HEK293 (cell line): Measurements from ENCODE around the gene CREBL2.

Experiments used
- ELK4 ChIP-seq: IDR thresholded peaks from 2 replicates; pipeline ENCODE4 v1.6.1; 2011; ENCODE audit warnings: mild to moderate bottlenecking, low read depth, low read length, borderline replicate concordance
- FEZF1 ChIP-seq: fragments of 450-650 bp; formaldehyde crosslinking; IDR thresholded peaks from 2 replicates; pipeline ENCODE4 v1.5.1; 2016; ENCODE audit warnings: missing biosample characterization, missing genetic modification characterization
- GLIS2 ChIP-seq: fragments of 450-650 bp; formaldehyde crosslinking; IDR thresholded peaks from 2 replicates; pipeline ENCODE4 v1.5.1; 2016; ENCODE audit warnings: missing biosample characterization, missing genetic modification characterization
- HOXC10 ChIP-seq: sonication (generic); formaldehyde crosslinking; IDR thresholded peaks from 2 replicates; pipeline ENCODE4 v1.8.1; 2023; ENCODE audit warnings: mild to moderate bottlenecking, missing genetic modification reagents
- KLF10 ChIP-seq: fragments of 450-650 bp; IDR thresholded peaks from 2 replicates; pipeline ENCODE4 v1.5.1; 2018; ENCODE audit warnings: missing biosample characterization, mild to moderate bottlenecking, missing genetic modification characterization
- KLF8 ChIP-seq: fragments of 450-650 bp; formaldehyde crosslinking; IDR thresholded peaks from 2 replicates; pipeline ENCODE4 v1.5.1; 2016; ENCODE audit warnings: missing biosample characterization, missing genetic modification characterization
- MEIS1 ChIP-seq: sonication (generic); formaldehyde crosslinking; IDR thresholded peaks from 2 replicates; pipeline ENCODE4 v1.8.1; 2022; ENCODE audit warnings: missing genetic modification reagents, mild to moderate bottlenecking, borderline replicate concordance
- SCRT2 ChIP-seq: fragments of 450-650 bp; formaldehyde crosslinking; IDR thresholded peaks from 2 replicates; pipeline ENCODE4 v1.5.1; 2016; ENCODE audit warnings: missing biosample characterization, missing genetic modification characterization
- SP2 ChIP-seq: fragments of 450-650 bp; formaldehyde crosslinking; IDR thresholded peaks from 2 replicates; pipeline ENCODE4 v1.5.1; 2016; ENCODE audit warnings: missing biosample characterization, missing genetic modification characterization
- SP7 ChIP-seq: fragments of 450-650 bp; formaldehyde crosslinking; IDR thresholded peaks from 2 replicates; pipeline ENCODE4 v1.5.1; 2016; ENCODE audit warnings: missing biosample characterization, missing genetic modification characterization
- TRIM28 ChIP-seq: IDR thresholded peaks from 2 replicates; pipeline ENCODE4 v1.6.1; 2011; ENCODE audit warnings: low read length, control low read depth, borderline replicate concordance
- YY2 ChIP-seq: fragments of 450-650 bp; formaldehyde crosslinking; IDR thresholded peaks from 2 replicates; pipeline ENCODE4 v1.5.1; 2016; ENCODE audit warnings: missing biosample characterization, missing genetic modification characterization
- ZEB2 ChIP-seq: fragments of 450-650 bp; formaldehyde crosslinking; IDR thresholded peaks from 2 replicates; pipeline ENCODE4 v1.5.1; 2016; ENCODE audit warnings: missing biosample characterization, missing genetic modification characterization
- ZFHX2 ChIP-seq: fragments of 450-650 bp; formaldehyde crosslinking; conservative IDR thresholded peaks from 2 replicates; pipeline ENCODE4 v1.5.1; 2016; ENCODE audit warnings: missing biosample characterization, missing genetic modification characterization
- ZFP37 ChIP-seq: fragments of 450-650 bp; formaldehyde crosslinking; IDR thresholded peaks from 2 replicates; pipeline ENCODE4 v1.5.1; 2016; ENCODE audit warnings: missing biosample characterization, missing genetic modification characterization
- ZNF274 ChIP-seq, 2 experiments: fragments of 200-500 bp in 1 of 2; fragments of 450-650 bp in 1 of 2; sonication (Bioruptor generic) in 1 of 2; formaldehyde crosslinking in 1 of 2; IDR thresholded peaks; 2 replicates each; pipeline versions ENCODE4 v1.5.1 to v1.6.1; 2014 to 2016; ENCODE audit warnings: borderline replicate concordance in 1 of 2, inconsistent platforms in 1 of 2, low read length in 1 of 2, missing biosample characterization in 1 of 2, missing genetic modification characterization in 1 of 2
- ZNF354C ChIP-seq: fragments of 450-650 bp; formaldehyde crosslinking; IDR thresholded peaks from 2 replicates; pipeline ENCODE4 v1.5.1; 2016; ENCODE audit warnings: missing biosample characterization, missing genetic modification characterization, low read depth, borderline replicate concordance
- ZNF362 ChIP-seq: fragments of 450-650 bp; formaldehyde crosslinking; IDR thresholded peaks from 2 replicates; pipeline ENCODE4 v1.5.1; 2016; ENCODE audit warnings: missing biosample characterization, missing genetic modification characterization
- ZNF426 ChIP-seq: fragments of 450-650 bp; formaldehyde crosslinking; IDR thresholded peaks from 2 replicates; pipeline ENCODE4 v1.5.1; 2017; ENCODE audit warnings: missing biosample characterization, missing genetic modification characterization, mild to moderate bottlenecking, inconsistent platforms, moderate library complexity
- ZNF514 ChIP-seq: fragments of 450-650 bp; formaldehyde crosslinking; IDR thresholded peaks from 2 replicates; pipeline ENCODE4 v1.5.1; 2016; ENCODE audit warnings: missing biosample characterization, missing genetic modification characterization
- ZNF549 ChIP-seq: fragments of 450-650 bp; IDR thresholded peaks from 2 replicates; pipeline ENCODE4 v1.5.1; 2018; ENCODE audit warnings: missing biosample characterization, missing genetic modification characterization, mild to moderate bottlenecking, inconsistent platforms, moderate library complexity
- ZNF610 ChIP-seq: fragments of 450-650 bp; formaldehyde crosslinking; IDR thresholded peaks from 2 replicates; pipeline ENCODE4 v1.5.1; 2016; ENCODE audit warnings: missing biosample characterization, missing genetic modification characterization, borderline replicate concordance
- ZNF645 ChIP-seq: fragments of 450-650 bp; formaldehyde crosslinking; IDR thresholded peaks from 2 replicates; pipeline ENCODE4; 2016; ENCODE audit warnings: missing biosample characterization, missing genetic modification characterization
- ZNF837 ChIP-seq: fragments of 450-650 bp; formaldehyde crosslinking; IDR thresholded peaks from 2 replicates; pipeline ENCODE4 v1.5.1; 2016; ENCODE audit warnings: missing biosample characterization, missing genetic modification characterization
- ZXDB ChIP-seq: fragments of 450-650 bp; formaldehyde crosslinking; IDR thresholded peaks from 2 replicates; pipeline ENCODE4 v1.5.1; 2016; ENCODE audit warnings: missing biosample characterization, missing genetic modification characterization
- TF ChIP-seq, protein P1 (sequence below): fragments of 450-650 bp; formaldehyde crosslinking; IDR thresholded peaks from 2 replicates; pipeline ENCODE4 v1.5.1; 2017; ENCODE audit warnings: missing biosample characterization, missing genetic modification characterization
- TF ChIP-seq, protein P2 (sequence below): fragments of 450-650 bp; IDR thresholded peaks from 2 replicates; pipeline ENCODE4 v1.5.1; 2018; ENCODE audit warnings: missing biosample characterization, missing genetic modification characterization
- TF ChIP-seq, protein P3 (sequence below): fragments of 450-650 bp; formaldehyde crosslinking; IDR thresholded peaks from 2 replicates; pipeline ENCODE4 v1.5.1; 2016; ENCODE audit warnings: missing biosample characterization, missing genetic modification characterization
- TF ChIP-seq, protein P4 (sequence below): fragments of 450-650 bp; formaldehyde crosslinking; IDR thresholded peaks from 2 replicates; pipeline ENCODE4 v1.5.1; 2017; ENCODE audit warnings: missing biosample characterization, missing genetic modification characterization

Gene CREBL2

DNA sequence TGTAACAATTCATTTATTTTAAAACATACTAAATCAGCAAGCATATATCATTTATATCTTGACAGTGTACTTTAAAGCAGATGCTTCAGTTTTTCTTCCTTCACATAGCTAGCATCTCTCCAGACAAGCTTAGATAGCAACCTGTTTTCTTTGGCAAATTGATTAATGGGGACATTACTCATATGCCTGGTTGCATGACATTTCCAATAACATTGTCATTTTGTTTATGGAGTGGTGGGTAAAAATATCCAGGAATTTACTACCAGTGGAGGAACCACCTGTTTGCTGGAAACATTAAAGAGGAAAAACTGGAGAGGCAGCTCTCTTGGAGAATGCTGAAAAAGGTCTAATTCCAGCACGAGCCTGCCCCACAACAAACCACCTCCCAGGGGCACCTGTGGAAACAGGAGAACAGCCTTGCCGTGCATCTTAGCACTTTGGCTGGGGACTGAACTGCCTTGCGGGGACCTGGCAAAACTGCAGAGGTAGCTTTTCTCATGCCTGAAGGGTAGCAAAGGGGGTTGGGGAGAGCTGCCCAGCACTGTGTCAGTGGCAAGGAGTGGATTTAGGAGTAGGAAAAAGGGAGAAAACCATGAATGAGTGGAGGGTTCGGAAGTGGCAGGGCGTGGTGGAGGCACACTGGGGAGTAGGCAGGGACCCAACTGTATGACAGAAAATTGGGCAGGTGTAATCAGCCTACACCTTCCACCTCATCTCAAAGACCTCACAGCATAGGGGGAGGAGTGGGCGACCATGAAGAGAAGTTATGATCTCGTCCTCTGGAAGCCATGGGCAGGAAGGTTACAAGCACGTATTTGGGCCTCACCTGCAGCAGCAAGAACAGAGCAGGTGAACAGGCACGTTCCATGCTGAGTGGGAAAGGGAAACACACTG is 11.7 kb upstream of the CREBL2 start (continued):
- no peak for TF ChIP-seq SP2 (tag by site-specific recombination)
- no peak for TF ChIP-seq ZFP37
- TF ChIP-seq ZNF362 (tag by site-specific recombination): no peak
- no peak for TF ChIP-seq ELK4
- TF ChIP-seq, protein P1, sequence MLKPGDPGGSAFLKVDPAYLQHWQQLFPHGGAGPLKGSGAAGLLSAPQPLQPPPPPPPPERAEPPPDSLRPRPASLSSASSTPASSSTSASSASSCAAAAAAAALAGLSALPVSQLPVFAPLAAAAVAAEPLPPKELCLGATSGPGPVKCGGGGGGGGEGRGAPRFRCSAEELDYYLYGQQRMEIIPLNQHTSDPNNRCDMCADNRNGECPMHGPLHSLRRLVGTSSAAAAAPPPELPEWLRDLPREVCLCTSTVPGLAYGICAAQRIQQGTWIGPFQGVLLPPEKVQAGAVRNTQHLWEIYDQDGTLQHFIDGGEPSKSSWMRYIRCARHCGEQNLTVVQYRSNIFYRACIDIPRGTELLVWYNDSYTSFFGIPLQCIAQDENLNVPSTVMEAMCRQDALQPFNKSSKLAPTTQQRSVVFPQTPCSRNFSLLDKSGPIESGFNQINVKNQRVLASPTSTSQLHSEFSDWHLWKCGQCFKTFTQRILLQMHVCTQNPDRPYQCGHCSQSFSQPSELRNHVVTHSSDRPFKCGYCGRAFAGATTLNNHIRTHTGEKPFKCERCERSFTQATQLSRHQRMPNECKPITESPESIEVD: peak; percentile 88
- no peak for TF ChIP-seq KLF10 (tag by site-specific recombination)
- TF ChIP-seq ZNF426 (tag by site-specific recombination): no peak
- 0 out of 2 replicates have a peak, but pooled peaks have one; percentile 11 for TF ChIP-seq FEZF1
- no peak for TF ChIP-seq ZNF274 (IDR thresholded peaks at IDR 0.05; ENCODE audit: low read length)
- TF ChIP-seq ZNF274 (tag by site-specific recombination; IDR thresholded peaks at IDR 0.05; ENCODE audit: borderline replicate concordance): no peak
- no peak for TF ChIP-seq ZNF645 (tag by site-specific recombination)
- TF ChIP-seq TRIM28: no peak
- TF ChIP-seq, protein P2, sequence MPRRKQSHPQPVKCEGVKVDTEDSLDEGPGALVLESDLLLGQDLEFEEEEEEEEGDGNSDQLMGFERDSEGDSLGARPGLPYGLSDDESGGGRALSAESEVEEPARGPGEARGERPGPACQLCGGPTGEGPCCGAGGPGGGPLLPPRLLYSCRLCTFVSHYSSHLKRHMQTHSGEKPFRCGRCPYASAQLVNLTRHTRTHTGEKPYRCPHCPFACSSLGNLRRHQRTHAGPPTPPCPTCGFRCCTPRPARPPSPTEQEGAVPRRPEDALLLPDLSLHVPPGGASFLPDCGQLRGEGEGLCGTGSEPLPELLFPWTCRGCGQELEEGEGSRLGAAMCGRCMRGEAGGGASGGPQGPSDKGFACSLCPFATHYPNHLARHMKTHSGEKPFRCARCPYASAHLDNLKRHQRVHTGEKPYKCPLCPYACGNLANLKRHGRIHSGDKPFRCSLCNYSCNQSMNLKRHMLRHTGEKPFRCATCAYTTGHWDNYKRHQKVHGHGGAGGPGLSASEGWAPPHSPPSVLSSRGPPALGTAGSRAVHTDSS: no peak
- TF ChIP-seq ZXDB (tag by site-specific recombination): 0 out of 2 replicates have a peak, but pooled peaks have one; percentile 40
- no peak for TF ChIP-seq MEIS1 (CRISPR knock-in tag)
- TF ChIP-seq ZNF514 (tag by site-specific recombination): no peak
- TF ChIP-seq GLIS2 (tag by site-specific recombination): no peak
- TF ChIP-seq SP7 (tag by site-specific recombination): no peak
- TF ChIP-seq ZNF837 (tag by site-specific recombination): no peak
- peak; percentile 91 for TF ChIP-seq SCRT2 (tag by site-specific recombination)
- no peak for TF ChIP-seq ZEB2 (tag by site-specific recombination)
- no peak for TF ChIP-seq KLF8 (tag by site-specific recombination)
- no peak for TF ChIP-seq YY2 (tag by site-specific recombination)
- TF ChIP-seq ZNF549 (tag by site-specific recombination): no peak
- TF ChIP-seq ZFHX2: peak; percentile 73
- no peak for TF ChIP-seq ZNF610 (tag by site-specific recombination)
- TF ChIP-seq, protein P3, sequence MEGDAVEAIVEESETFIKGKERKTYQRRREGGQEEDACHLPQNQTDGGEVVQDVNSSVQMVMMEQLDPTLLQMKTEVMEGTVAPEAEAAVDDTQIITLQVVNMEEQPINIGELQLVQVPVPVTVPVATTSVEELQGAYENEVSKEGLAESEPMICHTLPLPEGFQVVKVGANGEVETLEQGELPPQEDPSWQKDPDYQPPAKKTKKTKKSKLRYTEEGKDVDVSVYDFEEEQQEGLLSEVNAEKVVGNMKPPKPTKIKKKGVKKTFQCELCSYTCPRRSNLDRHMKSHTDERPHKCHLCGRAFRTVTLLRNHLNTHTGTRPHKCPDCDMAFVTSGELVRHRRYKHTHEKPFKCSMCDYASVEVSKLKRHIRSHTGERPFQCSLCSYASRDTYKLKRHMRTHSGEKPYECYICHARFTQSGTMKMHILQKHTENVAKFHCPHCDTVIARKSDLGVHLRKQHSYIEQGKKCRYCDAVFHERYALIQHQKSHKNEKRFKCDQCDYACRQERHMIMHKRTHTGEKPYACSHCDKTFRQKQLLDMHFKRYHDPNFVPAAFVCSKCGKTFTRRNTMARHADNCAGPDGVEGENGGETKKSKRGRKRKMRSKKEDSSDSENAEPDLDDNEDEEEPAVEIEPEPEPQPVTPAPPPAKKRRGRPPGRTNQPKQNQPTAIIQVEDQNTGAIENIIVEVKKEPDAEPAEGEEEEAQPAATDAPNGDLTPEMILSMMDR (tag by site-specific recombination): no peak
- TF ChIP-seq HOXC10 (CRISPR knock-in tag): no peak
- TF ChIP-seq ZNF354C (tag by site-specific recombination): no peak
- TF ChIP-seq, protein P4, sequence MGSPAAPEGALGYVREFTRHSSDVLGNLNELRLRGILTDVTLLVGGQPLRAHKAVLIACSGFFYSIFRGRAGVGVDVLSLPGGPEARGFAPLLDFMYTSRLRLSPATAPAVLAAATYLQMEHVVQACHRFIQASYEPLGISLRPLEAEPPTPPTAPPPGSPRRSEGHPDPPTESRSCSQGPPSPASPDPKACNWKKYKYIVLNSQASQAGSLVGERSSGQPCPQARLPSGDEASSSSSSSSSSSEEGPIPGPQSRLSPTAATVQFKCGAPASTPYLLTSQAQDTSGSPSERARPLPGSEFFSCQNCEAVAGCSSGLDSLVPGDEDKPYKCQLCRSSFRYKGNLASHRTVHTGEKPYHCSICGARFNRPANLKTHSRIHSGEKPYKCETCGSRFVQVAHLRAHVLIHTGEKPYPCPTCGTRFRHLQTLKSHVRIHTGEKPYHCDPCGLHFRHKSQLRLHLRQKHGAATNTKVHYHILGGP: peak; percentile 75
